HG02981 (cell line): Measurements from ENCODE around the gene CHI3L2.
A peak's percentile ranks its signal among the peaks of the same experiment; 100 is the strongest.
"Not testable (repeated sequence)": the region's sequence is repeated elsewhere in the genome, so short reads cannot be mapped to it uniquely, and the experiment has no call there.

Experiments
- ATAC-seq: cut with Tn5 transposase; IDR thresholded peaks from one replicate; pipeline ENCODE4 v1.9.1; 2021; ENCODE audit warnings: mild to moderate bottlenecking, moderate library complexity; ENCODE audit not compliant: unreplicated experiment

Gene CHI3L2

GRCh38 chr1:111201275-111202090 lies 26.0 kb upstream of the CHI3L2 start:
- no peak for ATAC-seq

DNA sequence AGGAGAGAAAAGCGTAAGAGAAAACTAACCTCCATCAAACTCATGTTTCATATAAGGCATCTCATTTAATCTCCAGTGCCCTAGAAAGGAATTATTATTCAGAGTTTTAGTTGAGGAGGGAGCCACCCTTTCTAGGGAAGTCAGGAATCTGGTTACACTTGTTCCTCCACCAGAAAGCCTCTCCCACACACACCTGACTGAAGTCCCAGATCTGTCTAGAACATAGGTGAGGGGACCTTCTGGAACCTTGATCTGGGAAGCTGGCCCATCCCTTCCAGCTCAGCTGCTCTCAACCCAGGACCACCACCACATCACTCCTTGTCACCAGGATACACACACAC lies 25.2 kb upstream of the CHI3L2 start:
- ATAC-seq, result no peak

GRCh38 chr1:111202707-111203623 lies 24.5 kb upstream of the CHI3L2 start:
- peak; percentile 11 for ATAC-seq

DNA sequence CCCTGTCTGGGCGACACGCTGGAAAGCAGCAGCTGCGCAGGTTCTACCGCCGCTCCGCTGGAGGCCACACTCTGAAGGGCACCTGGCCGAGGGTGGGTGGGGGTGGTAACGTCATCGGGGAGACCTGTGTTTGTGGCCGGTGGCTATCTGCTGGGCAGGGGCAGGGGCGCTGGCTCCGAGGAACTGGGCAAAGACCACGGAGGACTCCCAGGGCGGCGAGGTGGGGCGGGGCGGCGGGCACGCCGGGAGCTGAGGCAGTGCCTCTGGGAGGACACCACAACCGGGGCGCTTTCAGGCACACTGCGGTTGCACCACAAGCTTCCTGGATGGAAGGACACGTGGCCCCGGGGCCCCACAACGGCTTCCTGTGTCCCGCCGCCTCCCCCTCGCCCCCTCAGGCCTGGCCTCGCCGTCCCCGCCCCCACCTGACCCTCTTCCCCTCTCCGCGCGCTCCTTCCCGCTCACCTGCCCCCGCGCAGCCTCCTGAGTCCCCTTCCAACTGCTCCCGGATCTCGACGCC lies 23.8 kb upstream of the CHI3L2 start:
- ATAC-seq, result peak; percentile 45

- peak; percentile 51 for ATAC-seq
Measured at GRCh38 chr1:111204201-111204982, 23.1 kb upstream of the CHI3L2 start.

DNA sequence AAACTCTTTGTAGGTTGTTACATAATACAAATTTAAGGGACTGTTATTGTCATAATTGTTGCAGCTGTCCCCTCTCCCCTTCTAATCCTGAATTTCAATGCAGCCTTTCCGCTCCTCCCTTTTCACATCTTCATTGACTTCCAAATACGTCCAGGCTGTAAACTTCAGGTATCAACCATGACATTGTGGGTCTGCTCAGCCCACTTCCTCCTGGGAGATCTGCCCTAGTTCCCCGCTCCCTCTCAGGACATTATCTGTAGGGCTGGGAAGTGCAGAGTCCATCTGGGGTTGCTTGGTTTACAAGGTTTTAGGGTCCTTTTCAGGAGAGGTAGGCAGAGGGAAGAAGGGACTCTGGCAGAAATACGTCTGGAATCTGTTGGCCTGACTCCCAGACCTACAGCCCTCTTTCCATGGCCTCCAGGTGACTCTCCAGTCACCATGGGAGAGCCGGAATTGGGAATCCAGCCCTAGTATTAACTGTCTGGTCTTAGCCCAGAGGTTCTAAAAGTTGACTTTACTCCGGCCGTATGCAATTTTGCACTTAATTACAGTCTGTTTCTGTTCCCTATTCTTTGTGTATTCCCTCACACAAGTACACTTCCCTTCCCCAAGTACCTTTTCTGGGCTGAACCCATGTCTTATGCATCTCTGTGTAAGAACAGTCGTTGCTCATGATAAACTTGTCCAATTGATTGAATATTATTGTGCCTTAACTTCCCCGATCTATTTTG lies 22.4 kb upstream of the CHI3L2 start:
- no peak for ATAC-seq

DNA sequence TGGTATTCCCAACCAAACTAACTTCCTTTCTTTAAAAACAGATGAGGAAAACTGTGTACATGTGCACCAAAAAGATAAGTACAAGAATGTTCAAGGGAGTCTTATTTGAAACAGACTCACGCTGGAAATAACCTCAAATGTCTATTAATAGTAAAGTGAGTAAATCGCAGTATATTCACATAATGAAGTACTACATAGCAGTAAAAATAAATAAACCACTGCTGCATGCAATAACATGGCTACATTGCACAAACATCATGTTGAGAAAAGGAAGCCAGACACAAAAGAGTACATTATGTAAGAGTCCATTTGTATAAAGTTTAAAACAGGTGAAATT lies 21.8 kb upstream of the CHI3L2 start:
- ATAC-seq, result no peak

GRCh38 chr1:111208921-111209320 lies 18.6 kb upstream of the CHI3L2 start:
- no peak for ATAC-seq

DNA sequence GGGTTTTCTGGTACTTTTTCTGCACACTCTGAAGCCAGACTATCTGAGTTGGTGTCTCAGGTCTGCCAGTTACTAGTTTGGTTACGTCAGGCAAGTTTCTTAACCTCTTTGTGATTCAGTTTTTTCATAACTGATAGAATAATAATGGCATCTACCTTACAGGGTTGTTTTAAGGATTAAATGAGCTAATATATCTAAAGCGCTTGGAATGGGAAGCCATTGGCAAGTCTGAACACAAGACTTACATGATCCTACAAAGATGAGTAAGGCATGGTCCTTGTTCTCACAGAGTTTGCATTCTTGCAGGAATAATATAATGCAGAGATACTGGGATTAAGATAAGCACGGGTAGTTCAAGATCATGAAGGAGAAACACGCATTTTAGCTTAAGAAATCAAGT lies 17.9 kb upstream of the CHI3L2 start:
- no peak for ATAC-seq

- no peak for ATAC-seq
Measured at GRCh38 chr1:111211921-111212320, 15.6 kb upstream of the CHI3L2 start.

DNA sequence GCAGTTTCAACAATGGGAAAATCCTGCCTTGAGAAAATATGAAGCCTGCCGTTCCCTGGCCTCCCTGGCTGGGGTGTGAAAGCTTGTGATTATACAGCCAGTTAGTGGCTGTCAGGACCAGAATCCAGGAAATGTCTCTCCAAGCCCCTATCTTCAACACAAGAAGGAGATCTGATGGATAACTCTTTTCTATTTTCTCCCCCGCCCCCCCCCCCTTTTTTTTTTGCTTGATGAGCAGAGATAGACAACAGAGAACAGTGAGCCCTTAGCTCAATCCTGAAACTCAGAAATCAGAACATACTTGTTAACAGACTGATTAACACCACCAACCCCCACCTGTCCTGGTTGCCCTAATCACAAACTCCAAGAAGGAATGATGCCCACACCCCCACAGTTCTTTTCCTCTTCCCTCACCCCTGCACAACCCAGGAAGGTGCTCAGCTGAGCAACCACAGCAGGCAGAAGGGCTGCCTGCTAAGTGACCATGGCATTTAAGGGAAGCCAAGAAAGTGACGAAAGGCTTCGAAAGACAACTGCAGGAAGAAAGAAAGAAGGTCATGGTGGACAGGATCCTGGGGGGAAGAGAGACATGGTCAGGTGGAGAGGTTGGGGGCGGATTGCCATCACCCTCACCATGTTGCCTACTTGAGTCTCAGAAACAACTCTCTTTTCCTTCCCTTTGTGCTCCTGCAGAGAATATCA lies 14.7 kb upstream of the CHI3L2 start:
- ATAC-seq, result no peak

GRCh38 chr1:111213412-111213811 lies 14.1 kb upstream of the CHI3L2 start:
- no peak for ATAC-seq

DNA sequence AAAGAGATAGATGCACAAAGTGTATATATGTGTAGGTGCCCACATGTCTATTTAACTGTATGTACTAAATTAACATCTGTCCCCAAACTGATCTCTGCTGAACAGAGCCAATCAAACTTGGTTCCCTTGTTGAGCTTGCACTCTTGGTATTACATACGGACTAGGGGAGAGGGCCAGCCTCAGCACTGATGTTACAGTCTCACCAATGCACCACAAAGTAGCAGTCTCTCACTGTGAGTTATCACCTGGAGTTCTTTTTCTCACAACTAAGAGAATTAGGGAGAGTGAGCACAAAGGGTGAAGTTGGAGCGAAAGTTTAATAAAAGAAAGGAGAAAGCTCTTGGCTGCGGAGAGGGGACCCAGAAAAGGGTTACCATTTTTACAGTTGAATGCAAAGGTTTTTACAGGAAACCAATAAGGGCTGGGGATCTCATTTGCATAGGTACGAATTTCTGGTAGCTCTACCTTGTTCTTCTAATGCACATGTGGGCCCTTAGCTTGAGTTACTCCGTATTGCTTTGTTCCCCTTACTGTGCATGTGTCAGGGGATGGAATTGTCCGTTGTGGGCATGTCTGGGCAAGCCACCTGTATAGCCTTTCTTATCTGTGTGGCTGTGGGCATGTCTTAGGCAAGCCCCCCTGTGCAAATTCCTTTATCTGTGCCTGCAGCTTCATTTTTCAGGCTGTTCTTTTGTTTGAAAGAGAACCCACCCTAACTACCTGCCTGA lies 13.3 kb upstream of the CHI3L2 start:
- ATAC-seq, result no peak

DNA sequence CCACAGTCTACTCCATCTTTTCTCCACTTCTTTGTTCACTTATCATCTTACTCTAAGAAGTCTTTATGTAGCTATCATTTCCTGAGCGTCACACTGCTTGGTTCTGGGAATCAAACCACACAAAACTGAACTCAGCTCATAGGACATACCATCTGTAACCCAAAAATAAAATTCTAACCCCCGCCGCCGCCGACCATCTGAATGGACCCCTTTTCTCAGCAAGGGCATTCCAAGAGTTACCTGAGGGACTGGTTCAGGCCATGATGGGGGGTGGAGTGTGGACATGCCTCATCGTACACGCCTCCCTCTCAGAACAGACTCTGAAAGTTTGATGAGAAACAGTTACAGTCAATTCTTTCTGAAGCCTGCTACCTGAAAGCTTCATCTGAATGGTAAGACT lies 12.6 kb upstream of the CHI3L2 start:
- ATAC-seq, result no peak

GRCh38 chr1:111215285-111215684 lies 12.2 kb upstream of the CHI3L2 start:
- not testable (repeated sequence) for ATAC-seq

- ATAC-seq, result no peak
Measured at GRCh38 chr1:111216751-111217150, 10.8 kb upstream of the CHI3L2 start.

- ATAC-seq, result no peak
Measured at GRCh38 chr1:111217183-111217910, 10.2 kb upstream of the CHI3L2 start.

GRCh38 chr1:111218701-111219556 lies 8.6 kb upstream of the CHI3L2 start:
- ATAC-seq, result no peak
